Coronary artery (tissue), 2 donors: ENCODE measurements around the gene PMAIP1.

Experiments
- DNase-seq: peaks from one replicate; pipeline ENCODE4 v3.0.0-alpha.2; 2017; ENCODE audit warnings: low spot score
- H3K27ac ChIP-seq, 2 donors: fragments of 200-600 bp; sonication (generic); one replicate each; pipeline ENCODE4 v1.5.1; 2016 to 2019
- H3K4me3 ChIP-seq: fragments of 200-600 bp; sonication (generic); 2 replicates; pipeline ENCODE4 v1.5.1; 2016; ENCODE audit warnings: mild to moderate bottlenecking, moderate library complexity
- CTCF ChIP-seq: fragments of 200-600 bp; sonication (generic); IDR thresholded peaks from one replicate; pipeline ENCODE4 v1.5.1; 2019; ENCODE audit warnings: antibody characterized with exemption

PMAIP1 gene

GRCh38 chr18:59865241-59865986 lies 34.4 kb upstream of the PMAIP1 start:
- no peak overlapping the region for H3K27ac ChIP-seq
- no peak for TF ChIP-seq CTCF
- no peak for DNase-seq

GRCh38 chr18:59866551-59867269 lies 33.1 kb upstream of the PMAIP1 start:
- H3K4me3 ChIP-seq = no peak overlapping the region
- DNase-seq = no peak
- TF ChIP-seq CTCF = no peak
- H3K27ac ChIP-seq = no peak overlapping the region

More at GRCh38 chr18:59865241-59865986, 34.4 kb upstream of the PMAIP1 start:
- no peak overlapping the region for H3K4me3 ChIP-seq

- no peak for DNase-seq
Observed at GRCh38 chr18:59867337-59868104, 32.3 kb upstream of the PMAIP1 start.

GRCh38 chr18:59870623-59871130 lies 29.1 kb upstream of the PMAIP1 start:
- no peak for TF ChIP-seq CTCF
- no peak for DNase-seq
- Histone ChIP-seq H3K27ac (no peak overlapping the region), H3K4me3 (no peak overlapping the region)

More at GRCh38 chr18:59867337-59868104, 32.3 kb upstream of the PMAIP1 start:
- TF ChIP-seq CTCF = no peak
- no peak overlapping the region for H3K4me3 ChIP-seq
- no peak overlapping the region for H3K27ac ChIP-seq

GRCh38 chr18:59871711-59872362 lies 28.0 kb upstream of the PMAIP1 start:
- Histone ChIP-seq H3K4me3 (no peak overlapping the region), H3K27ac (no peak overlapping the region)
- DNase-seq = no peak
- no peak for TF ChIP-seq CTCF

GRCh38 chr18:59873641-59874040 lies 26.2 kb upstream of the PMAIP1 start:
- no peak for TF ChIP-seq CTCF
- Histone ChIP-seq H3K27ac (no peak overlapping the region), H3K4me3 (no peak overlapping the region)
- DNase-seq = no peak
